HG03097 (cell line): ENCODE results near the gene AMY1C.
"Not testable (repeated sequence)": the region's sequence is repeated elsewhere in the genome, so short reads cannot be mapped to it uniquely, and the experiment has no call there.

ENCODE experiments used
- ATAC-seq: cut with Tn5 transposase; IDR thresholded peaks from one replicate; pipeline ENCODE4 v1.9.1; 2021; ENCODE audit not compliant: unreplicated experiment, low FRiP score

AMY1C gene

DNA sequence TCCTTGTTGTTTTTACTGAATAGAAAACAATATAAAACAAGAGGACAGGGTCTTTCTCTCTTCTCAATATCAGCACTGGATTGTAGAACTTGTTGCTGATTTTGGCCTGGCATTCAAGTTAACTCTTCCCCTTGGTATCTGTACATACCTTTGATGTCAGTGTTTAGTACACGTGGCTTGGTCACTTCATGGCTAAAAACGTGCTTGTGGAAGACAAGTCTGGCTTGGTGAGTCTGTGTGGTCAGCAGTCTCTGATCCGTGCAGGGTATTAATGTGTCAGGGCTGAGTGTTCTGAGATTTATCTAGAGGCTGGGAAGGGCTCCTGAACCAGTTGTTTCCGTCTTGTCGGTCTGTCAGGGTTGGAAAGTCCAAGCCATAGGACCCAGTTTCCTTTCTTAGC, at the start of gene AMY1C:
Gene AMY1C, plus strand, starts transcription at position 301 of the 400 bp plus-strand sequence. CDS start 572 bp downstream, outside the sequence.
- ATAC-seq = not testable (repeated sequence)

DNA sequence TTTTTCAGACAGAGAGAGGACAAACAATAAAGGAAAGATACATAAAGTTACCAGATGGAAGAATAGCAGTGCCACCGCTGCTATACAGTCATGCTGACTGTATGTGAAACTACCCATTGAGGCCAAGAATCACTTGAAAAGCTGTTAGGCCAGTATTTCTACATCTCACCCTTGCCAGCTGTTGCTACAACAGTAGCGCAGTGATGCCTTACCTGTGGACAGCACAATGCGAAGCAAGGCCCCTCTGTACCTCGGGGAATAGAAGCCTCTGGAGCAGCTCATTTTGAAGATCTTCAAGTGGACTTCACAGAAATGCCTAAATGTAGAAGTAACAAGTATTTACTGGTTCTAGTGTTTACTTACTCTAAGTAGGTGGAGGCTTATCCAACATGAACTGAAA, 49.0 kb upstream of the AMY1C start:
- not testable (repeated sequence) for ATAC-seq

DNA sequence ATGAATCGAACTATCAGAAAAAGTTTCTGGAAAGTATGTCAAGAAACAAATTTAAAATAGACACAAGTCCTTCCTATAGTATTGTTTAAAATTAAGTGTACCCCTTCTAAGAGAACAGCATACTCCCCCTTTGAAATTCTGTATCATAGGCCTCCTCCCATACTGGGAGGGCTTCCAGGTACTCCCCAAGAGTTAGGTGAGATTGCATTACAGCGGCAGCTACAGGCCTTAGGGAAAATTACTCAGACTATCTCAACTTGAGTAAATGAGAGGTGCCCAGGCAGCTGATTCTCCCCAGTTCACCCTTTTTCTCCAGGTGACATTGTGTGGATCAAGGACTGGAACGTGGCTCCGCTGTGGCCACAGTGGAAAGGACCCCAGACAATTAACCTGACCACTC, 48.4 kb upstream of the AMY1C start:
- ATAC-seq = not testable (repeated sequence)

DNA sequence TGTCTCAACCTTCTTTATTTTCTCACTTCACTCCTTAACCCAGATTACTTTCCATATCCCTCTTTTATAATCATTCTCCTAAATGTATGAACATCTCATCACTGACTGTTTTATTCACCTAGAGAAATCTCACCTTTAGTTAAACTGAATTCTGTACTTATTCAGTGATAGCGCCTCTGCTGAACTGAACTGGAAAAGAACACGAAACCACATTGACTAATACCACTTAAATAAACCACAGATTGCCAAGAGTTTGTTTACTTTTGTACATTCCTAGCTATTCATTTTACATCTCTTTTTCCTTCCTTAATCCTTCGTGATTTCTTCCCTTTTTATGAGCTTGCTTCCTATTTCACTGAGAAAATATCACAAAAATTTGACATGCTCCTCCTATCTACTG, 42.0 kb upstream of the AMY1C start:
- ATAC-seq = not testable (repeated sequence)

DNA sequence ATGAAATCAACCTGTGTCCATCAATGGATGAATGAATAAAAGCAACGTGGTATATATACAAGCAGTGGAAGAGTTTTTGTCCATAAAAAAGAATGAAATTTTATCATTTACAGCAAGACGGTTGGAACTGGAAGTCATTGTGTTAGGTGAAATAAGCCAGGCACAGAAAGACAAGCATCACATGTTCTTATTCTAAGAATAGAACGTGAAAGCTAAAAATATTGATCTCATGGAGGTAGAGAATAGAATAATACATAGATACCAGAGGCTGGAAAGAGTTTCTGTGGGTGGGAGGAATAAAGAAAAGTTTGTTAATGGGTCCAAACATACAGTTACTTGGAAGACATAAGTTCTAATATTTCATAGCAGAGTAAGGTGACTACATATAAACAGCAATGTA, 39.3 kb upstream of the AMY1C start:
- ATAC-seq = not testable (repeated sequence)

DNA sequence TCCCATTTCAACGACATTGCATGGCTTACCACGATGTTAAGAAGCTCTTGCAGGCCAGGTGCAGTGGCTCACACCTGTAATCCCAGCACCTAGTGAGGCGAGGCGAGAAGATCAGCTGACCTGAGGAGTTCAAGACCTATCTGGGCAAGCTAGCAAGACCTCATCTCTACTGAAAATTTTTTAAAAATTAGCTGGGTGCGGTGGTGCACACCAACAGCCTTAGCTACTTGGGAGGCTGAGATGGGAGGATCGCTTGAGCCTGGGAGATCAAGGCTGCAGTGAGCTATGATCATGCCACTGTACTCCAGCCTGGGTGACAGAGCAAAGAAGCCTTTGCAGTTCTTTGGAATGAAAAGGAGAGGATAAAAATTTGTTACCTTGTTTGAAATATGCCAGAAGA, 32.3 kb upstream of the AMY1C start:
- ATAC-seq = not testable (repeated sequence)

DNA sequence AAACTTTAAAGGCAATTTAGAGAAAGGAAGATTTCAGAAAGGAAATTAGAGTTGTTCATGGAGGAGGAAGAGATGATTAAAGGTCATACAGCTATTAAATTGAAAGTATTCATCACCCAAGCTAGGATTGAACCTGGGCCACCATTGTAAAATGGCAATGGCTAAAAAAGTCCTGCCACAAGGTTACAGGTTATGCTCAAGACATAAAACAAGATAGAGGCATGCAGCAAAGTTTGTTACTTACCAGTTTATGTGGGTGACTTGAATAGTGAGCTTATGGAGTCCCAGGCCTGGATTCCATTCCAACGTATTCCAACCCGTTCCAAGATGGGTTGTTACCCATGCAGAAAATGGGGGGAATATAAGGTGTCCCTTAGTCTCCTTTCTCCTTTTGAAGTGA, 28.2 kb upstream of the AMY1C start:
- ATAC-seq = not testable (repeated sequence)

DNA sequence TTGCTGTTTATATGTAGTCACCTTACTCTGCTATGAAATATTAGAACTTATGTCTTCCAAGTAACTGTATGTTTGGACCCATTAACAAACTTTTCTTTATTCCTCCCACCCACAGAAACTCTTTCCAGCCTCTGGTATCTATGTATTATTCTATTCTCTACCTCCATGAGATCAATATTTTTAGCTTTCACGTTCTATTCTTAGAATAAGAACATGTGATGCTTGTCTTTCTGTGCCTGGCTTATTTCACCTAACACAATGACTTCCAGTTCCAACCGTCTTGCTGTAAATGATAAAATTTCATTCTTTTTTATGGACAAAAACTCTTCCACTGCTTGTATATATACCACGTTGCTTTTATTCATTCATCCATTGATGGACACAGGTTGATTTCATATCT, 14.4 kb upstream of the AMY1C start:
- not testable (repeated sequence) for ATAC-seq

DNA sequence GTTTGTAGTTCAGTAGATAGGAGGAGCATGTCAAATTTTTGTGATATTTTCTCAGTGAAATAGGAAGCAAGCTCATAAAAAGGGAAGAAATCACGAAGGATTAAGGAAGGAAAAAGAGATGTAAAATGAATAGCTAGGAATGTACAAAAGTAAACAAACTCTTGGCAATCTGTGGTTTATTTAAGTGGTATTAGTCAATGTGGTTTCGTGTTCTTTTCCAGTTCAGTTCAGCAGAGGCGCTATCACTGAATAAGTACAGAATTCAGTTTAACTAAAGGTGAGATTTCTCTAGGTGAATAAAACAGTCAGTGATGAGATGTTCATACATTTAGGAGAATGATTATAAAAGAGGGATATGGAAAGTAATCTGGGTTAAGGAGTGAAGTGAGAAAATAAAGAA, 11.7 kb upstream of the AMY1C start:
- not testable (repeated sequence) for ATAC-seq

DNA sequence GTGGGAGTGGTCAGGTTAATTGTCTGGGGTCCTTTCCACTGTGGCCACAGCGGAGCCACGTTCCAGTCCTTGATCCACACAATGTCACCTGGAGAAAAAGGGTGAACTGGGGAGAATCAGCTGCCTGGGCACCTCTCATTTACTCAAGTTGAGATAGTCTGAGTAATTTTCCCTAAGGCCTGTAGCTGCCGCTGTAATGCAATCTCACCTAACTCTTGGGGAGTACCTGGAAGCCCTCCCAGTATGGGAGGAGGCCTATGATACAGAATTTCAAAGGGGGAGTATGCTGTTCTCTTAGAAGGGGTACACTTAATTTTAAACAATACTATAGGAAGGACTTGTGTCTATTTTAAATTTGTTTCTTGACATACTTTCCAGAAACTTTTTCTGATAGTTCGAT, 5.2 kb upstream of the AMY1C start:
- ATAC-seq = not testable (repeated sequence)

DNA sequence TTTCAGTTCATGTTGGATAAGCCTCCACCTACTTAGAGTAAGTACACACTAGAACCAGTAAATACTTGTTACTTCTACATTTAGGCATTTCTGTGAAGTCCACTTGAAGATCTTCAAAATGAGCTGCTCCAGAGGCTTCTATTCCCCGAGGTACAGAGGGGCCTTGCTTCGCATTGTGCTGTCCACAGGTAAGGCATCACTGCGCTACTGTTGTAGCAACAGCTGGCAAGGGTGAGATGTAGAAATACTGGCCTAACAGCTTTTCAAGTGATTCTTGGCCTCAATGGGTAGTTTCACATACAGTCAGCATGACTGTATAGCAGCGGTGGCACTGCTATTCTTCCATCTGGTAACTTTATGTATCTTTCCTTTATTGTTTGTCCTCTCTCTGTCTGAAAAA, 4.7 kb upstream of the AMY1C start:
- ATAC-seq = not testable (repeated sequence)

DNA sequence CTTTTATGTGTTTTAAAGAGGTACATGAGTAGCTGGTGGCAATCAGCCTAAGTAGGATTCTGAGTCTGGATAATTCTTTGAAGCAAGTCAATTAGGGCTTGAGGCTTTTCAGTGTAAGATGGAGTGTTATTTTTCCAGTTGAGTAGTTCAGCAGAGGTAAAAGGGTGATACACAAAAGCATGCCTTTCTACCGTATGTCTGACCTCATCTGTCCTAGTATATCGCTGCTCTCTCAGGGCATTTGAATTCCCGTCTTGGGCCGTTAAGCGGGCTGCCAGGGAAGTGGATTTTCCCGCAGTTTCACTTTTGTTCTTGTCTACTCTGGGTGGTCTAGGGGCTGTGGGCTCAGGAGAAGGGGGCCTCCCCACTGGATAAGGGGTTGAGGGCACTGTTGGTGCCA, 1.4 kb upstream of the AMY1C start:
- ATAC-seq = not testable (repeated sequence)

DNA sequence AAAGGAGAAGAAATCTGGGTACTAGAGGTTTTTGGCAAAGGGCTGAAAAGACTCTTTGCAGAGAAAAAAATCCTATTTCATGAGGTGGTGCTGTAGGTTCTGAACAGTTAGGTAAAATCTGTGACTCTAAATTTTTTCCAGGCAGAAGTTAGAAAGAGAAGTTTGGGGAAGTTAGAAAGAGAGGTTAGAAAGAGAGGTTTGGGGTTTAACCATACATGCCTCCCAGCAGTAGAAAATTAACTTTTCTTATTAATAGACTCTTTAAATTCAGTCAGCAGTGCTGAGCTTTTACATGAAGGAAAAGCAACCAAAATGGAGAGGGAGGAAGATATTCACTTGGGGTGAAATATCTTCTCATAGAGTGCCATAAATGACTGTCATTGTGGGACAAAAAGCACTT, 12.2 kb downstream of the AMY1C start:
- ATAC-seq = no peak

DNA sequence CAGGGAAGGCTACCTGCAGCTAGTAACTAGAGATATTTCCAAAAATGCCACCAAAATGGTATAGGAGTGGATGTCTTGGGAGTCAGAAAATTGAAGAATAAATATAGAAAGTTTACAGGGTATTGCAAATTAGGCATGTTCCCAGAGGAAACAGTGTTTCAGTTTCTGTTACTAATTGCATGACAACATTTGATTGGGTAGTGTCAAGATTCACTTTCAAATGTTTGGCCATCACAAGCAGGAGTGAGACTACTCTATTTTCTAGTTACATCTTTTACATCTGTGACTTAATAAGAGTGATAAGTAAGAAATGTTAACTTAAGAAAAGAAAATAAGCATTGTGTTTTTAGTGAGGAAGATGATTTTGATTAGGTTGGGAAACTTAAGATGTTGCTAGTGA, 30.2 kb downstream of the AMY1C start:
- ATAC-seq = peak; percentile 55

DNA sequence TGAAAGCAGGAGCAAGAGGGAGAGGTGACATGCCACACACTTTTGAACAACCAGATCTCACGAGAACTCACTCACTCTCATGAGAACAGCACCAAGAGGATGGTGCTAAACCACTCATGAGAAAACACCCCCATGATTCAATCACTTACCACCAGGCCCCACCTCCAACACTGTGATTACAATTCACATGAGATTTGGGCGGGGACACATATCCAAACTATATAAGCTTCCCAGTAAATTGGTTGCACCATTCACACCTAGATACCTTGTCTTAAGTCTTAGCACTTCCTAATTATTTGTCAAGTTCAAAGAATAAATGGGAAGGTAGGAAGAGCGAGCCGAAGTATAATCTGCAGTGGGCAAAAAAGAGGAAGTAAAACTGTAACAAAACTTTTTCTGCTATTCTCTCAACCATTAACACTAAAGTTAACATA, 34.3 kb downstream of the AMY1C start:
- ATAC-seq = peak; percentile 49

DNA sequence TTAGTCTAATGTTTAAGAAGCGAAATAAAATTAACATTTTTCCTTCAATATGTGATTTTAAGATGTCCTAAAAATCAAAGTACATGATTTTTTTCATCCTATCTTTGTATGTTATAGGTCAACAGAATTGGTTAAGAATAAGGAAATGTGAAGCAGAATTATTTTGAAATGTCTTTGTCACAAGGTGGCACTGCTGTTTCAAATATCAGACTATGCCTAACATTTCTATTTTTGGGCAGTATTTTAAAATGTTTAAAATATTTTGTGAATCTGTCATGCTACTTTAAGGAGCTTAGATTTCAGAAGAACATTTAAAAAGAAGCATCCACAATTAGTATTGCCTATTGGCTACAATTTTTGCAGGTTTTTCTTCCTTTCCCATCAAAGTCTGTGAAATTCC, 38.7 kb downstream of the AMY1C start:
- ATAC-seq = no peak

DNA sequence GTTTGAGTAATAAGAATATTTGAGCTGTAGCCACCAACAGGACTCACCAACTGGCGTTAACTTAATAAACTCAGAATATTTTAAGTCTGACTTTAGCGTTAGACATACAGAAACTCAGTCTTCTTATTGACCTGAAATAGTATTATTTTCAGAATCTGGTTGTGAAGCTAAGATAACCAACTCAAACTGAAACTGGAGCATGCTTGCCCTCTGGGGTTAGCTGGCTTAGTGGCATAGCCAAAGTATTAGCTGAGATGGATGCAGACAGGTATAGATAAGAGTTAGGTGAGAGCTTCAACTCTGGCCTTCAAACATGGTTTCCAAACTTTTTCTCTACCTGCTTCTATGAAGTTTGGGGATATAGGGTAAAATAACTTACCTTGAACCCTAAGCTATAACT, 40.5 kb downstream of the AMY1C start:
- no peak for ATAC-seq
